ENCODE results near the gene CIAPIN1. TPM values are rescaled to one million over a fixed set of nuclear protein-coding genes. Genes with fewer than 3 reads are reported as not detected.

CIAPIN1 gene
- total RNA-seq, 1 donor from 2014 or later = 41.8 TPM

DNA sequence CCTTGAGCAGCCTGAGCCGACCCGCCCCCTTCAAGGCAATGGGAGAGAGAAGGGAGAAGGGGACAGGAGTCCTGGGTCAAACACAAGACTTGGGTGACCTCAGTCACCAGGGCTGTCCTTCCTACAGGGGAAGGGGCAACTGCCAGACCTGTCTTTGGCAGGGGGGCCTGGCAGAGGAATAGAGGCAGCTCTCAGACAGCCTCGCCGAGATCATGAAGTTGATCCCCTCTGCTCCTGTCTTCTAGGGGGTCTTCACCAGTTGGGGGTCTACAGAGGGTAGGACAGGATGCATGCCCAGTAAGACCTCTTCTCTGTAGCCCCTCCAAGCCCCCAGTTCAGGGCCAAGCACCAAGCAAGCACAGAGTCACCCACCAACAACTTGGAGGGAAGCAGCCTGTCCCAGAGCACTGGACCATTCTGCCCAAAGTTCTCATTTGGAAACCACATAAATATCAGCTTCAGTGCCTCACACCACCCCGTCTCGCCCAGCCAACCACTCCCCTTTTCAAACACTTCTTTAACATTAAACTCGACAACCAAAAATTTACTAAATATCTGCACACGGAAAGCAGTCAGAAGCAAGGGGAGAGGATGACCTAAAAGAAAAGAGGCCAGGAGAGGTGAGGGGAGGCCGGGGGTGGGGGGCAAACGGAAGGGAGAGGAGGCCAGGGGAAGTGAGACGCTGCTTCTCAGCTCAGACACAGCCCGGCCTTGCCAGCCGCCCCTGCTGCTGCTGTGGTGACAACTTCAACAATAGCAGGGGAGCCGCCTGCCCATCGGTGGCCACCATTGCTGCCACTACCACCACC lies 31.4 kb upstream of the CIAPIN1 start:
- no peak for ATAC-seq (ENCODE audit: poor library complexity)
- peak; percentile 56 for DNase-seq
- intact Hi-C loops (cut with DNase I) = no loop called here

GRCh38 chr16:57477531-57478202 lies 30.5 kb upstream of the CIAPIN1 start:
- intact Hi-C loops (cut with DNase I) = no loop called here
- ATAC-seq (ENCODE audit: poor library complexity) (no peak), DNase-seq (no peak)

- no peak for DNase-seq
- intact Hi-C loops (cut with DNase I) = no loop called here
- ATAC-seq (ENCODE audit: poor library complexity) = no peak
These were observed 29.6 kb upstream of the CIAPIN1 start for GRCh38 chr16:57476546-57477410.

DNA sequence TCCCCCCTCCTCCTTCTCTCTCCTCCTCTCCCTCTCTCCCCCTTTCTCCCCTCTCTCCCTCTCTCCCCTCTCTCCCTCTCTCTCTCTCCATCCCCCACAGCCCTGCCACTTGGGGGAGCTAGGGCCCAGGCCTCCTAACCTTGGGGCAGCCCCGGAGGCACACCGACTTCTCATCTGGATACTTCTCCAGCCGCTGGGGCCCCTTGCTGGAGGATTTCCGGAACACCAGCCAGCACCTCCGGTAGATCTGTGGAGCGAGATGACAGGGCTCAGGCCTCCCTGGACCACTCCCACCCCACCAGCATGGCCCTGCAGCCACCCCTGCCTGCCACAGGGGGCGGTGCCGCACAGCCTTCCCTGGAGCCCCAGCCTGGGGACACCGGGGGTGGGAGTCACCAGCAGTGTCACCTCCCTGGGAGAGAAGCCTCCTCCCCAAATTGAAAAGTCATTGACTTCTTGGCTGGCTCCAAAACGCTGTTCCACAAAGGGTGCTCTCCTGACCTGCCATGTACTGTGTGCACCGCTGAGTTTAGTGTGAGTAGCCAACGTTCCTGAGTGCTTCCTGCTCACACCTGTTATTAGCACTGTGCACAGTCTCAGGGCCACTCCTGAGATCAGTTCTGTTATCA lies 28.6 kb upstream of the CIAPIN1 start:
- ATAC-seq (ENCODE audit: poor library complexity) (peak; percentile 28), DNase-seq (peak; percentile 64)
- intact Hi-C loops (cut with DNase I) = no loop called here

- ATAC-seq (ENCODE audit: poor library complexity) (no peak), DNase-seq (no peak)
- intact Hi-C loops (cut with DNase I) = no loop called here
These were observed 27.8 kb upstream of the CIAPIN1 start for GRCh38 chr16:57474671-57475661.

- DNase-seq = no peak
- ATAC-seq (ENCODE audit: poor library complexity) = no peak
- intact Hi-C loops (cut with DNase I) = no loop called here
These were observed 26.7 kb upstream of the CIAPIN1 start for GRCh38 chr16:57473906-57474305.

DNA sequence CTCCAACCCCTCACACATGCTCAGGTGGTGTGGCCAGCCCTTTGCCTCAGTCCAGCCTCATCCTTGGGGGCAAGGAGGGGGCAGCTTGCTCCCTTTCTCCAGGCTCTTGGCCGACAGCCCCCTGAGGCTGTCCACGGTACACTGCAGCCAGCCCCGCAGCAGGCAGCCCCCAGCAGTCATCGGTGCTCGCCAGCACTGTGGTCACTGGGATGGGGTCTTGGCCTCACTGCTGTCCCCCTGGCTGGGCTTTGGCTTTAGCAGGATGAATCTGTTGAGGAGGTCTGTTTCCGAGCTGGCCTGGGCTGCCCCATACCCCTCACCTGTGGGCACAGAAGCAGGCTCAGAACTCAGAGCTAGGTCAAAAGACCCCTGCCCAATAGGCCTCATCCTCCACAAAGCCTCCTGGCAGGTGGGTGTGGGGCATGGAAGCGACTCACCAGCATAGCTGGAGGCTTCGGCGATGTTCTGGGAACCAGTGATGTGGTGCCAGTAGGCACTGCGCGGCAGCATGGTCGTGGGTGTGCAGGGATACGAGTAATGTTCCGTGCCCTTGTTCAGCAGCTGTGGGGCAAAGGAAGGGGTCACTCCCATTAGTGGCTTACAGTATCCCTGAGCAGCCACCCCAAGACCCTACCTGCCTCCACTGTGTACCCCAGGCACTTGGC lies 26.1 kb upstream of the CIAPIN1 start:
- no peak for ATAC-seq (ENCODE audit: poor library complexity)

DNA sequence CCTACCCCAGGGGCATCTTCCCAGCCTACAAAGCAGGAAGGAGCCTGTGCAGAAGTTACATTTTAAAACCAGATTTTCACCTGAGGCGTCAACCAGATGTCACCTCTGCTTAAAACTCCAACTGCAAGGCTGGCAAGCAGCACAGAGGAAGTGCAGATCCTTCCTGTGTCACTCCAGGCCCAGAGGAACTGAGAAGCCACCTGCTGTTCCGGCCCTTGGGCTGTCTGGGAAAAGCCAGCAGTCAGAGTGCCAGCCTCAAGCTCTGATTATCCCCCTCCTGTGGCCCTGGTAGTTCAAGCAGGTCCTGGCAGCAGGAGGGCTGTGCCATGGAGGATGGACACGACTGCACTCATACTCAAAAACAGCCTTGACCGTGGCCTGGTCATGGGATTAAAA lies 25.5 kb upstream of the CIAPIN1 start:
- DNase-seq (no peak), ATAC-seq (ENCODE audit: poor library complexity) (no peak)
- intact Hi-C loops (cut with DNase I) = no loop called here

More for the DNA sequence above, 26.1 kb upstream of the CIAPIN1 start:
- intact Hi-C loops (cut with DNase I) = no loop called here
- no peak for DNase-seq

- intact Hi-C loops (cut with DNase I) = no loop called here
- DNase-seq = no peak
- ATAC-seq (ENCODE audit: poor library complexity) = no peak
These were observed 24.9 kb upstream of the CIAPIN1 start for GRCh38 chr16:57471852-57472664.

GRCh38 chr16:57471209-57471608 lies 24.0 kb upstream of the CIAPIN1 start:
- ATAC-seq (ENCODE audit: poor library complexity) (no peak), DNase-seq (no peak)
- intact Hi-C loops (cut with DNase I) = no loop called here

GRCh38 chr16:57470711-57471110 lies 23.5 kb upstream of the CIAPIN1 start:
- DNase-seq = peak; percentile 80
- intact Hi-C loops (cut with DNase I) = no loop called here
- ATAC-seq (ENCODE audit: poor library complexity) = peak; percentile 61

GRCh38 chr16:57469917-57470470 lies 22.8 kb upstream of the CIAPIN1 start:
- intact Hi-C loops (cut with DNase I) = no loop called here
- DNase-seq (no peak), ATAC-seq (ENCODE audit: poor library complexity) (no peak)

DNA sequence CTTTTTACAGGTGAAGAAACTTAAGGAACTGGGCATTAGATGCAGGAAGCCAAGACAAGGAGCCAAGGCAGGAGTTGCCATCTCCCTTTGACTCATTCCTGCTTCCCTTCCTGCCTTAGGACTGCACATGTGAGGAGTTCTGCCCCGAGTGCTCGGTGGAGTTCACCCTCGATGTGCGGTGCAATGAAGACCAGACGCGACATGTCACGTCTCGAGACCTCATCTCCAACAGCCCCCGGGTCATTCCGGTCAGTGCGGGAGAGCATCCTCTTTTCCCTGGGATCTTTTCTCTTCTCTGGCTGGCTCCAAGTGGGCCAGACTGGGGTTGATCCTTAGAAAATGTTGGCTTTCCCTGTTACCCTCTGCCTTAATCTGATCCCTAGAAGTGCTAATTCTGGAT lies 21.9 kb upstream of the CIAPIN1 start:
- ATAC-seq (ENCODE audit: poor library complexity) (no peak), DNase-seq (no peak)
- intact Hi-C loops (cut with DNase I) = no loop called here

DNA sequence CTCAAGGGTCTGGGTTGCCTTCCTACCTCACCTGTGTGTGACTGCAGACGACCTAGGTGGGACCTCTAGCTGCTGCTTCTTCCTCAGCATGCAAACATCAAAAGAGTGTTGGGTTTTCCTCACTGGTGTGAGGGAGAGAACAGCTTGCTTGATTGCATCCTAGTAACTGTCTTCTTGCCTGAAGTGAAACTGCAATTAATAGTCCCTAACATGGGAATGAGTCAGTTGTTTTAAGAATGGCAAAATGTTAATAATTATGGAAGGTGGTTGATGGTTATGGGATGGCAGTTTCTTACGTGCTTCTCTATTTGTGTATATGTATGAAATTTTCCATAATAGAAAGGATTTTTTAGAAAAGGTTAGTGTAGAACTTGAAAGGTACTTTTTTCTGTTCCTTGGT lies 21.2 kb upstream of the CIAPIN1 start:
- DNase-seq = no peak
- no peak for ATAC-seq (ENCODE audit: poor library complexity)
- intact Hi-C loops (cut with DNase I) = no loop called here

GRCh38 chr16:57464523-57464922 lies 17.3 kb upstream of the CIAPIN1 start:
- no peak for DNase-seq
- no peak for ATAC-seq (ENCODE audit: poor library complexity)
- intact Hi-C loops (cut with DNase I) = no loop called here

- DNase-seq (no peak), ATAC-seq (ENCODE audit: poor library complexity) (peak; percentile 26)
- intact Hi-C loops (cut with DNase I) = no loop called here
These were observed 15.8 kb upstream of the CIAPIN1 start for GRCh38 chr16:57462978-57463362.

Measured in Right ventricle myocardium superior (tissue), 1 donor.